Measurements from ENCODE around the gene COMMD7. TPM values are rescaled to one million over a fixed set of nuclear protein-coding genes. Genes with fewer than 3 reads are reported as not detected.

Gene COMMD7
- total and polyA plus RNA-seq, 9 of the 15 experiments (the other 6 are each of a cell fraction or from before 2014, with no cell fraction given) = 11.9 to 69.1 (median 34.7) TPM

- TF ChIP-seq MYBL2 (IDR thresholded peaks at IDR 0.05; ENCODE audit: low read depth) = no peak
- no peak for TF ChIP-seq MYBL2 (CRISPR knock-in tag; IDR thresholded peaks at IDR 0.05; ENCODE audit: borderline replicate concordance)
- no peak for TF ChIP-seq ZNF280B (CRISPR knock-in tag; IDR thresholded peaks at IDR 0.05)
- TF ChIP-seq NONO (IDR thresholded peaks at IDR 0.05; ENCODE audit: low read depth in 2 of 2, low read length in 1 of 2) = no peak
- TF ChIP-seq GTF2F1 (IDR thresholded peaks at IDR 0.05; ENCODE audit: low read depth, low read length) = no peak
- no peak for TF ChIP-seq ZNF655 (CRISPR knock-in tag; IDR thresholded peaks at IDR 0.05)
- no peak for TF ChIP-seq POLR2B (IDR thresholded peaks at IDR 0.05; ENCODE audit: low read depth, partially characterized antibody)
- TF ChIP-seq XRCC5 (IDR thresholded peaks at IDR 0.05; ENCODE audit: low read depth, low read length) = no peak
- TF ChIP-seq SPI1 (IDR thresholded peaks at IDR 0.05; ENCODE audit: borderline replicate concordance, low read depth, low read length) = peak; percentile 59; the same call in 1 of the 2 replicates
- no peak for TF ChIP-seq THRB (CRISPR knock-in tag; conservative IDR thresholded peaks at IDR 0.05)
- no peak for TF ChIP-seq MBD1 (CRISPR knock-in tag; IDR thresholded peaks at IDR 0.05)
- no peak for TF ChIP-seq SMAD3 (CRISPR knock-in tag; conservative IDR thresholded peaks at IDR 0.05)
- no peak for TF ChIP-seq TFE3 (CRISPR knock-in tag; IDR thresholded peaks at IDR 0.05)
- TF ChIP-seq FIP1L1 (IDR thresholded peaks at IDR 0.05; ENCODE audit: low read depth, low read length, poor library complexity, severe bottlenecking) = no peak
- TF ChIP-seq CLOCK (CRISPR knock-in tag; IDR thresholded peaks at IDR 0.05; ENCODE audit: borderline replicate concordance) = no peak
- TF ChIP-seq CBX8 (IDR thresholded peaks at IDR 0.05; ENCODE audit: borderline replicate concordance, extremely low read depth, low read depth, low read length, poor library complexity, severe bottlenecking) = no peak
These were observed 62.6 kb downstream of the COMMD7 start (continued) for GRCh38 chr20:32680544-32681174.
